ENCODE results near the gene ICAM3.
A peak's percentile ranks its signal among the peaks of the same experiment; 100 is the strongest.
"Not testable (repeated sequence)": the region's sequence is repeated elsewhere in the genome, so short reads cannot be mapped to it uniquely, and the experiment has no call there.

Gene ICAM3, protein sequence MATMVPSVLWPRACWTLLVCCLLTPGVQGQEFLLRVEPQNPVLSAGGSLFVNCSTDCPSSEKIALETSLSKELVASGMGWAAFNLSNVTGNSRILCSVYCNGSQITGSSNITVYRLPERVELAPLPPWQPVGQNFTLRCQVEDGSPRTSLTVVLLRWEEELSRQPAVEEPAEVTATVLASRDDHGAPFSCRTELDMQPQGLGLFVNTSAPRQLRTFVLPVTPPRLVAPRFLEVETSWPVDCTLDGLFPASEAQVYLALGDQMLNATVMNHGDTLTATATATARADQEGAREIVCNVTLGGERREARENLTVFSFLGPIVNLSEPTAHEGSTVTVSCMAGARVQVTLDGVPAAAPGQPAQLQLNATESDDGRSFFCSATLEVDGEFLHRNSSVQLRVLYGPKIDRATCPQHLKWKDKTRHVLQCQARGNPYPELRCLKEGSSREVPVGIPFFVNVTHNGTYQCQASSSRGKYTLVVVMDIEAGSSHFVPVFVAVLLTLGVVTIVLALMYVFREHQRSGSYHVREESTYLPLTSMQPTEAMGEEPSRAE

DNA sequence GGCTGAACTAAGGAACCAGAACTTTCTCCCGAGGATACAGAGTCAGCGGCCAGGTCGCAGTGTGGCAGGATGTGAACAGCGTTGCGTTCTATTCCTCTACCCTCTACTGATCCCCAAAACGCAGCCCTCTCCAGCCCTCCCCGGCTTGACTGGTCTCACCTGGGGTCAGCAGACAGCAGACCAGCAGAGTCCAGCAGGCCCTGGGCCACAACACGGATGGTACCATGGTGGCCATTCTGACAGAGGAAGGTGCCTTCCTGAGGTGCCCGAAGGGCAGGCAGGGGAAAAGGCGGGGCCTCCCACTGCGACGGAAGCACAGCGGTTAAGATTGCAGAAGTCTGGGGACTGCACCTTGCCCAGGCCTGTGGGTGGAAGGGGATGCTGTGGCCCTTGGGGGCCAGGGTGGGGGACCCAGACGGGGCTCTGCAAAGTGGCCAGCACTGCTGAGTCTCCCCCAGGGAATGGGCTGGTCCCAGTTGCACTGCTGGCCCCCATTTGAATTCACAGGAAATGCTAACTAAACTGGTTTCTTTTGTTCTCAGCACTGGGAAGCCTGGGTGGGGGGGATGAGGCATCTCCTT, at the start of gene ICAM3:
Gene ICAM3, minus strand, starts transcription at position 245 of the 581 bp plus-strand sequence. Its CDS starts 10 bp downstream, at position 235.
- DNase-seq (ENCODE audit: low spot score), result peak; percentile 72
- TF ChIP-seq, protein P1, sequence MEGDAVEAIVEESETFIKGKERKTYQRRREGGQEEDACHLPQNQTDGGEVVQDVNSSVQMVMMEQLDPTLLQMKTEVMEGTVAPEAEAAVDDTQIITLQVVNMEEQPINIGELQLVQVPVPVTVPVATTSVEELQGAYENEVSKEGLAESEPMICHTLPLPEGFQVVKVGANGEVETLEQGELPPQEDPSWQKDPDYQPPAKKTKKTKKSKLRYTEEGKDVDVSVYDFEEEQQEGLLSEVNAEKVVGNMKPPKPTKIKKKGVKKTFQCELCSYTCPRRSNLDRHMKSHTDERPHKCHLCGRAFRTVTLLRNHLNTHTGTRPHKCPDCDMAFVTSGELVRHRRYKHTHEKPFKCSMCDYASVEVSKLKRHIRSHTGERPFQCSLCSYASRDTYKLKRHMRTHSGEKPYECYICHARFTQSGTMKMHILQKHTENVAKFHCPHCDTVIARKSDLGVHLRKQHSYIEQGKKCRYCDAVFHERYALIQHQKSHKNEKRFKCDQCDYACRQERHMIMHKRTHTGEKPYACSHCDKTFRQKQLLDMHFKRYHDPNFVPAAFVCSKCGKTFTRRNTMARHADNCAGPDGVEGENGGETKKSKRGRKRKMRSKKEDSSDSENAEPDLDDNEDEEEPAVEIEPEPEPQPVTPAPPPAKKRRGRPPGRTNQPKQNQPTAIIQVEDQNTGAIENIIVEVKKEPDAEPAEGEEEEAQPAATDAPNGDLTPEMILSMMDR (IDR thresholded peaks at IDR 0.05; ENCODE audit: extremely low read depth, missing control alignments), result no peak

DNA sequence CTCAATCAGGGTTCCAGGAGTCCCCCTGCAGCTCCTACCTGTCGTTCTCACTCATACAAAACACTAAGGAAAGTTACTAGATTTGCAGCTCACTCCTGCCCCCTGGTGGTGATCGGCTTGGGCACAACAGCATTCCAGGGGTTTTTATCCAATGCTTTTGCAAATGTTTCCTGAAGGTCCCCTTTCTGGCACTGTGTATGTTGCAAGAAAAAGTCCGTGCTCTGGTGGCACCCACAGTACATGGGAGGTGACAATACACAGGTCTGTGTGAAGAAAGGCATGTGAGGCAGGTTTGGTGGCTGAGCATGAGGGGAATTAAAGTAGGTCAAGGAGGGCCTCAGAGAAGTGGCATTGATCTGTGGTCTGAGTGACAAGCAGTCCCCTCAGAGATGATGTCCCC, 49.5 kb upstream of the ICAM3 start:
- TF ChIP-seq, protein P1 (IDR thresholded peaks at IDR 0.05; ENCODE audit: extremely low read depth, missing control alignments), result peak; percentile 88

DNA sequence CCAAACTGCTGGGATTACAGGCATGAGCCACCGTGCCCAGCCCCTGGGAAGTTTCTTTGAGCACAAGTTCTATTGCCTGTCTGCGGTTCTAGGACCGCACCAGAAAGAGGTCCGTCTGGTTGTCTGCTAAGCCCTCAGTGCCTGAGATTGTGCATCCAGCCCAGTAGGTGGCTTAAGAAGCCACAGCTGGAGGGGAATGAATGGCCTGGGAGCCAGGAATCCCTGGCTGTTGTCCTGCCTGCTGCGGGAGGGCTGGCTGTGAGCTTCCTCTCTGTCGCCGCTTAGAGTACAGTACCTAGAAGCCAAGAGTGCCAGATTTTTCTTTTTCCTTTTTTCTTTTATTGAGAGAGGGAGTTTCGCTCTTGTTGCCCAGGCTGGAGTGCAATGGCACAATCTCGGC, 45.2 kb upstream of the ICAM3 start:
- DNase-seq (ENCODE audit: low spot score), result no peak

More for the DNA sequence above, 49.5 kb upstream of the ICAM3 start:
- DNase-seq (ENCODE audit: low spot score), result peak; percentile 74

DNA sequence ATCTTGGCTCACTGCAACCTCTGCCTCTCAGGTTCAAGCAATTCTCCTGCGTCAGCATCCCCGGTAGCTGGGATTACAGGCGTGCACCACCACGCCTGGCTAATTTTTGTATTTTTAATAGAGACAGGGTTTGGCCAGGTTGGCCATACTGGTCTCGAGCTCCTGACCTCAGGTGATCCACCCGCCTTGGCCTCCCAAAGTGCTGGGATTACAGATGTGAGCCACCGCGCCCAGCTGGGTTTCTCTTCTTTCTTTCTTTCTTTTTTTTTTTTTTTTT, 43.7 kb upstream of the ICAM3 start:
- not testable (repeated sequence) for DNase-seq (ENCODE audit: low spot score)

More for the DNA sequence above, 45.2 kb upstream of the ICAM3 start:
- TF ChIP-seq, protein P1 (IDR thresholded peaks at IDR 0.05; ENCODE audit: extremely low read depth, missing control alignments), result no peak

DNA sequence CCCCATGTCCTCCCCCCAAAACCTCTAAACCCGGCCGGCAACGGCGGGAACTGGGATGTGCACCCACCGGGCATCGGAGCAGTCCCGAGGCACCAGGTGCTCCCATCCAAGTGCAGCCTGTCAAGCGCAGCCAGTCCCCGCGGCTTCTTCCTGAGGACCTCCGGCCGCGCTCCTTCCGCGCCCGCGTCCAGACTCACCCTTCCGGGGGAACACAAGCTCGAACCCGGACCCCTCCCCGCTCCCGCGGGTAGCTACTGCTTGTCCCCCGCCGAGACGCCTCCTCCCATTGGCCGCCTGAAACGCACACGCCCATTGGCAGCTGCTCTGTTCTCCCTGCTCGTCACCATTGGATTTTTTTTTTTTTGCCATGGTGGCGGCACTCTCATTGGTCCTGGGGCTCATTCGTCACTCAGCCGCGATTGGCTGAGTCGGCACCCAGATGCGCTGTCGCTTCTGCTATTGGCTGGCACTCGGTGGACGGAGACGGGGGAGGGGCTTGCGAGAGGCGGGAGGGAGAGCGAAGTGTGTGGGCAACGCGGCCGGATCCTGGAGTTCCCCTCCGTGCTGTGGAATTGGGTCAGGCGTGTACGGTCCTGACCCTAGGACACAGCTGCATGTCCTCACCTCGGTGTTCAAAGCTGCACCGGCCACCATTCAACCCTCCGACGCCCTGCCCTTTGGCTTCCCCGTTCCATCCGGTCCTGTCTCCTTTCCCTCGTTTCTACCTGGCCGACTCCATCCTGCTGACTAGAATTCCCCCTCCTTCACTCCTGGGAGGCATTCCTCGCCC, 41.1 kb upstream of the ICAM3 start, which contains the start of gene TYK2:
Gene TYK2, minus strand, starts transcription at position 260 of the 790 bp plus-strand sequence. CDS start 2,166 bp downstream, outside the sequence.
- DNase-seq (ENCODE audit: low spot score), result peak; percentile 99
- TF ChIP-seq, protein P1 (IDR thresholded peaks at IDR 0.05; ENCODE audit: extremely low read depth, missing control alignments), result no peak

DNA sequence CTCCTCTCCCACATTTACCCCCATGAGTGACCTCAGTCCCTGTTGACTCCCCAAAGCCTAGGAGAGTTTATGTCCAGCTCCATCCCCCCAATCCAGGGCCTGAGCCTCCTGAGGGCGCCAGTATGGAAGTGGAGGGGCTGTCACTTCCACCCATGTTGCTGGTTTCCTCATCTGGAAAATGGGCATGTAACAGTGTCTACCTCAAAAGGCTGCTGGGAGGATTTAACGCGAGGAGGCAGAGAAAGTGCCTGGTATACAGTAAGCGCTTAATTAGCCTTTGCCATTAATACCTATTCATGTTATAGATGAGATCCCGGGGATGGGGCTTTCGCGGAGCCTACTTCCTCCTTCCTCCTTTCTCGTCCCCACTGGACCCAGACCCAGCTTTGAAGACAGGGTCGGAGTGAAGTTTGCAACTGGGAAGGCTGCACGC, 40.5 kb upstream of the ICAM3 start:
- DNase-seq (ENCODE audit: low spot score), result no peak
- TF ChIP-seq, protein P1 (IDR thresholded peaks at IDR 0.05; ENCODE audit: extremely low read depth, missing control alignments), result no peak

DNA sequence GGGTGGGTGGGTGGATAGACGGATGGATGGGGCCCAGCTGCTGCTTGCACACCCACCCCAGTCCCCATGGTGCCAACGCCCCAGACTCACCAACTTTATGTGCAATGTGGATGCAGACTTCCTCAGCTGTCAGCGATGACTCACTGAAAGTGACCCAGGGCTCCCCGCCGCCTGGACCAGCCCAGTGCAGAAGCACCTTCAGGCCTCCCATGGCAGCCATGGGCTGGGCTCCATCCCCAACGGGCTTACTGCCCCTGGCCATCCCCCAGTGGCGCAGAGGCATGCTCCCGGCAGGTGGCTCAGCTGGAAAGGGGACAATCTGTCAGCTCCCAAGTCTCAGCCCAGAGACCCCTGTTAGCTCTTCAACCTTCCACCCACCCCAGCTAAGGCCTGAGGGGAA, 38.7 kb upstream of the ICAM3 start:
- no peak for DNase-seq (ENCODE audit: low spot score)
- TF ChIP-seq, protein P1 (IDR thresholded peaks at IDR 0.05; ENCODE audit: extremely low read depth, missing control alignments), result no peak

DNA sequence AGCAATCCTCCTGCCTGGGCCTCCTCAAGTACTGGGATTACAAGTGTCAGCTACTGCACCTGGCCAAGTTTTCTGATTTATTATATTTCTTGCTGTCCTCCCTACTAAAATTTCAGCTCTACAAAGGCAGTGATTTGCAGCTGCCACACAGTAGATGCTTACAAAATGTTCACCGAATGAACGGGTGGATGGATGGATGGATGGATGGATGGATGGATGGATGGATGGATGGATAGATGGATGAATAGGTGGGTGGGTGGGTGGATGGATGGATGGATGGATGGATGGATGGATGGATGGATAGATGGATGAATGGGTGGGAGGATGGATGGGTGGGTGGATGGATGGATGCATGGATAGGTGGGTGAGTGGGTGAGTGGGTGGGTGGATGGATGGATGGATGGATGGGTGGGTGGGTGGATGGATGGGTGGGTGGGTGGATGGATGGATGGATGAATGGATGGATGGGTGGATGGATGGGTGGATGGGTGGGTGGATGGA, 37.8 kb upstream of the ICAM3 start:
- not testable (repeated sequence) for DNase-seq (ENCODE audit: low spot score)
